BJ (cell line): ENCODE measurements around the gene CRYZL1. TPM values are rescaled to one million over a fixed set of nuclear protein-coding genes. Genes with fewer than 3 reads are reported as not detected.

Source experiments
- CTCF ChIA-PET: fragments of 350-600 bp; formaldehyde crosslinking; extraction: SDS; loops from one replicate; lab custom pipeline; 2021; ENCODE audit warnings: antibody characterized with exemption, inconsistent platforms; lab: Yijun Ruan, JAX
- POLR2A ChIA-PET: fragments of 300-600 bp; sonication (Branson Sonifier 250); formaldehyde crosslinking; extraction: SDS; loops from one replicate; lab custom pipeline; 2021; ENCODE audit warnings: antibody characterized with exemption; lab: Charles Lee
- DNase-seq: peaks from one replicate; pipeline ENCODE4 v3.0.0-alpha.2; 2011; ENCODE audit warnings: low read depth
- H3K27me3 ChIP-seq: 2 replicates; pipeline ENCODE4 v1.6.0; 2011; ENCODE audit warnings: low read length; ENCODE audit not compliant: control insufficient read depth, insufficient read depth
- H3K36me3 ChIP-seq: 2 replicates; pipeline ENCODE4 v1.5.1; 2011; ENCODE audit warnings: low read length; ENCODE audit not compliant: control insufficient read depth, insufficient read depth
- H3K4me3 ChIP-seq: 2 replicates; pipeline ENCODE4 v1.5.1; 2011; ENCODE audit warnings: low read depth, mild to moderate bottlenecking, control low read depth, low read length
- polyA plus RNA-seq: library from polyadenylated mRNA; depleted of rRNA; stranded (reverse); fragments of >200 nt; gene quantifications from 2 replicates; pipeline ENCODE4 v1.2.3, GENCODE V29; 2011
- TF ChIP-seq, protein P1 (sequence below): IDR thresholded peaks from 2 replicates; pipeline ENCODE4 v1.5.1; 2011; ENCODE audit warnings: low read depth, mild to moderate bottlenecking, control low read depth, inconsistent platforms, low read length, moderate library complexity; ENCODE audit not compliant: insufficient read depth

The CRYZL1 gene
- polyA plus RNA-seq, 1 experiment: 21.2 TPM

DNA sequence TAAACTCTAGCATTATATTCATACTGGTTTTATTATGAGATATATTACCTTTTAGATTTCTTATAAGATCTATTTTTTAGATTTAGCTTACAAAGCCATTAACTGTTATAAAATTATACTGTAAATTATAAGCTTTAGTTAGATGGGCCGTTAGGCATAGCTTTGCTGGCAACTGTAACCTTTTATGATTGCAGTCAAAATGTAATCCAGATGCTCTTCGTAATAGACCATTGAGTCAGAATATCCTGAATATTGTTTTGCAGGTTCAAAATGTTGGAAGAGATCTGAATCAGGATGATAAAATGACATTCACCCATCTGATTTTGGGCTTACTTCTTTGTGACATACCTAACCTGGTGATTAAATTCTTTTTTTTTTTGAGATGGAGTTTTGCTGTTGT is 21.7 kb upstream of the CRYZL1 start:
- no peaks in the 10 kb centered on the region; the same call in 1 of the 2 replicates for H3K36me3 ChIP-seq
- no peaks in the 10 kb centered on the region for H3K27me3 ChIP-seq
- no peak overlapping the region for H3K4me3 ChIP-seq
- DNase-seq: no peak
- ChIA-PET CTCF (interaction anchor here (1.5 to 1.9 kb wide), 2 partner anchors 10 to 16 kb away, joined by 3 to 4 read pairs; no protein-coding TSS in a partner anchor), POLR2A (no interaction called here)
- TF ChIP-seq, protein P1, sequence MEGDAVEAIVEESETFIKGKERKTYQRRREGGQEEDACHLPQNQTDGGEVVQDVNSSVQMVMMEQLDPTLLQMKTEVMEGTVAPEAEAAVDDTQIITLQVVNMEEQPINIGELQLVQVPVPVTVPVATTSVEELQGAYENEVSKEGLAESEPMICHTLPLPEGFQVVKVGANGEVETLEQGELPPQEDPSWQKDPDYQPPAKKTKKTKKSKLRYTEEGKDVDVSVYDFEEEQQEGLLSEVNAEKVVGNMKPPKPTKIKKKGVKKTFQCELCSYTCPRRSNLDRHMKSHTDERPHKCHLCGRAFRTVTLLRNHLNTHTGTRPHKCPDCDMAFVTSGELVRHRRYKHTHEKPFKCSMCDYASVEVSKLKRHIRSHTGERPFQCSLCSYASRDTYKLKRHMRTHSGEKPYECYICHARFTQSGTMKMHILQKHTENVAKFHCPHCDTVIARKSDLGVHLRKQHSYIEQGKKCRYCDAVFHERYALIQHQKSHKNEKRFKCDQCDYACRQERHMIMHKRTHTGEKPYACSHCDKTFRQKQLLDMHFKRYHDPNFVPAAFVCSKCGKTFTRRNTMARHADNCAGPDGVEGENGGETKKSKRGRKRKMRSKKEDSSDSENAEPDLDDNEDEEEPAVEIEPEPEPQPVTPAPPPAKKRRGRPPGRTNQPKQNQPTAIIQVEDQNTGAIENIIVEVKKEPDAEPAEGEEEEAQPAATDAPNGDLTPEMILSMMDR: no peak

DNA sequence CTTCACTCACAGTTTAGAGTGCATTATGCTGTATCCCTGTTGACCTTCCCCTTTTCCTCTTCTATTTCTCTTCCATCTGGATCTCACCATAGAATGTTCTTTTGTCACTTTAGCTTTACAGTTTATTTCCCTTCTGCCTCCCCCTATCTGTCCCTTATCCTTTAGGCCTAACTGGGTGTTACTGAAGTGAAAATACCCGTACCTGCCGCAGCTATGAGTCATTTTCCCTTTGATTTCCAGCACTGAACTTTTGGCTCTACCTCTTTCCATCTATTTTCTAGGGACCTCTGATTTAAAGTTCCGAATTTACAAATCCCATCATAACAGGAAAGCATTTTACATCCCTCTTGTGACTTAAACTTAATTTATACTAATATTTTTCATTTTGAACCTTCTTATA is 20.5 kb upstream of the CRYZL1 start:
- TF ChIP-seq, protein P1: no peak
- ChIA-PET CTCF (interaction anchor here (1.0 to 1.5 kb wide), 2 partner anchors 15 to 148 kb away, joined by 3 read pairs; no protein-coding TSS in a partner anchor), POLR2A (no interaction called here)
- no peak for DNase-seq
- Histone ChIP-seq H3K36me3 (no peaks in the 10 kb centered on the region; the same call in 1 of the 2 replicates), H3K4me3 (no peak overlapping the region), H3K27me3 (no peaks in the 10 kb centered on the region)

DNA sequence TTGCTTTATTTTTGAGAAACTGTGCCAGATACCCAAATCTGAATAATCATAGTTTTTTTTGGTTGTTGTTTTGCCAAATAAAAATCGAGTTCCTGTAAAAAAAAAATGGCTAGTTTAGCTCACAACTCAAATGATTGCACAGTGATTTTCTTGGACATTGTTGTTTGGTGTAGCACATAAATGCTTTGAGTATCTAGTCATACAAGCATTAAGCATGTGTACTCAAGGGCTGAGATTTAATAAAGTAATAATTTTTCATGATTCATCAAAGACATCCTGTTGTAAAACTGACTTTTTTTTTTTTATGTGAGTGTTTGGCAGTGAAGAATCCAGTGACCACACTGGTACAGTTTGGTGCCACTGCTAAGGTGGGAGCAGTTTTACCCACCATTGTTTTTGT is 19.6 kb upstream of the CRYZL1 start:
- TF ChIP-seq, protein P1: no peak
- Histone ChIP-seq H3K27me3 (no peaks in the 10 kb centered on the region), H3K4me3 (no peak overlapping the region), H3K36me3 (no peaks in the 10 kb centered on the region; the same call in 1 of the 2 replicates)
- CTCF ChIA-PET: no interaction called here
- POLR2A ChIA-PET: no interaction called here
- no peak for DNase-seq

DNA sequence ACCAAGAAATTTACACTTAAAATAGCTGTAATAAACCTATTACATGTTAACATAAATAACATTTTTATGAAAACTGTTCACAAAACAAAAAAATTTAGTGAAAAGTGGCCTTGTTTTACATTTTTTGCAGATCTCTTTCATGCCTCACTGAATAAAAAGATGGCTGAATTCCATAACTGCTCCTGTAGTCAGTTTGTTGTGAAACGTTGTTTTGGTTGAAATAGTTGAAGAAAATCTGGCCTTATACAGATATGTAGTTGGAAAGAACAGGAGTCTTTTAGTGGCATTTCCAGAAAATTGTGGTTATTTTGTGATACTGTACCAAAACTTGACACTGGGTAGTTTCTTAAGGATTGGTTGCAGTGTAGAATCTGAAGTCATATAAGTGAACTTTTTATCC is 18.9 kb upstream of the CRYZL1 start:
- H3K4me3 ChIP-seq: no peak overlapping the region
- no peaks in the 10 kb centered on the region; the same call in 1 of the 2 replicates for H3K36me3 ChIP-seq
- POLR2A ChIA-PET: no interaction called here
- TF ChIP-seq, protein P1: no peak
- H3K27me3 ChIP-seq: no peaks in the 10 kb centered on the region
- no peak for DNase-seq
- CTCF ChIA-PET: no interaction called here

DNA sequence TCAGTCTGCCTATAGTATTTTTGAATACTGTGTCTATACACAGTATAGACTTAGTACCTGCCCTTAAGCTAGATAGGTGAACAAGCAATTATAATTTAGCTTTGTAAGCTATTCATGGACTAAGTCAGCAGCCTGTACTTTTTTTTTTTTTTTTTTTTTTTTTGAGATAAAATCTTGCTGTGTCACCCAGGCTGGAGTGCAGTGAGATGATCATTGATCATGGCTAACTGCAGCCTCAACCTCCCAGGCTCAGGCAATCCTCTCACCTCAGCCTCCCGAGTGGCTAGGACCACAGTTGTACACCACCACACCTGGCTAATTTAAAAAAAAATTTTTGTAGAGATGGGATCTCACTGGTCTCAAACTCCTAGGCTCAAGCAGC is 18.0 kb upstream of the CRYZL1 start:
- H3K27me3 ChIP-seq: no peaks in the 10 kb centered on the region
- TF ChIP-seq, protein P1: no peak
- CTCF ChIA-PET: no interaction called here
- POLR2A ChIA-PET: no interaction called here
- no peaks in the 10 kb centered on the region; the same call in 1 of the 2 replicates for H3K36me3 ChIP-seq
- H3K4me3 ChIP-seq: no peak overlapping the region
- no peak for DNase-seq
